Measurements from ENCODE around the gene PRKG1. TPM values are rescaled to one million over a fixed set of nuclear protein-coding genes. Genes with fewer than 3 reads are reported as not detected.

Gene PRKG1
- total RNA-seq, 1 experiment from 2014 or later = 0.09 TPM

GRCh38 chr10:51602326-51602725 lies 528.0 kb downstream of the PRKG1 start:
- H3K4me3 ChIP-seq (ENCODE audit: low read depth, low read length) = no peak overlapping the region
- intact Hi-C loops (cut with micrococcal nuclease; ENCODE audit: unreplicated experiment) = no loop called here
- H3K27me3 Mint-ChIP-seq (ENCODE audit: insufficient read depth, unreplicated experiment) = peaks cover 6% of the 10 kb centered on the region
- no peaks in the 10 kb centered on the region for H3K36me3 ChIP-seq (ENCODE audit: control insufficient read depth, insufficient read depth, low read length)
- H3K4me1 ChIP-seq = no peaks in the 10 kb centered on the region
- H3K9me3 Mint-ChIP-seq (ENCODE audit: unreplicated experiment) = no peaks in the 10 kb centered on the region
- no peak for TF ChIP-seq CTCF (IDR thresholded peaks at IDR 0.05; ENCODE audit: insufficient read depth in 1 of 2, low read depth in 1 of 2, low read length in 1 of 2, severe bottlenecking in 1 of 2, unreplicated experiment in 1 of 2)
- no peak overlapping the region for H3K27ac Mint-ChIP-seq (ENCODE audit: unreplicated experiment)
- H3K27me3 ChIP-seq (replicated peaks; ENCODE audit: control insufficient read depth, insufficient read depth, low read length) = no peaks in the 10 kb centered on the region
- CTCF ChIA-PET = interaction anchor here (0.6 kb wide), 1 partner anchor 23 kb away, joined by 3 read pairs; no protein-coding TSS in a partner anchor
- no peak overlapping the region for H3K4me3 Mint-ChIP-seq (ENCODE audit: unreplicated experiment)
- POLR2A ChIA-PET = no interaction called here
- no peaks in the 10 kb centered on the region for H3K9me3 ChIP-seq
- no peak for DNase-seq
- H3K4me1 Mint-ChIP-seq (ENCODE audit: low read depth, unreplicated experiment) = no peaks in the 10 kb centered on the region
- no TSS peak for BruUV-seq (replicated peaks)
- H3K36me3 Mint-ChIP-seq (ENCODE audit: insufficient read depth, unreplicated experiment) = no peaks in the 10 kb centered on the region

GRCh38 chr10:51604579-51604978 lies 530.3 kb downstream of the PRKG1 start:
- Mint-ChIP-seq H3K4me1 (ENCODE audit: low read depth, unreplicated experiment) (no peaks in the 10 kb centered on the region), H3K27me3 (ENCODE audit: insufficient read depth, unreplicated experiment) (peaks cover 3% of the 10 kb centered on the region), H3K36me3 (ENCODE audit: insufficient read depth, unreplicated experiment) (no peaks in the 10 kb centered on the region), H3K27ac (ENCODE audit: unreplicated experiment) (no peak overlapping the region), H3K4me3 (ENCODE audit: unreplicated experiment) (no peak overlapping the region), H3K9me3 (ENCODE audit: unreplicated experiment) (no peaks in the 10 kb centered on the region)
- ChIA-PET CTCF (no interaction called here), POLR2A (no interaction called here)
- no peaks in the 10 kb centered on the region for H3K4me1 ChIP-seq
- no peaks in the 10 kb centered on the region for H3K36me3 ChIP-seq (ENCODE audit: control insufficient read depth, insufficient read depth, low read length)
- no TSS peak for BruUV-seq (replicated peaks)
- intact Hi-C loops (cut with micrococcal nuclease; ENCODE audit: unreplicated experiment) = no loop called here
- H3K4me3 ChIP-seq (ENCODE audit: low read depth, low read length) = no peak overlapping the region
- no peak for DNase-seq
- TF ChIP-seq CTCF (IDR thresholded peaks at IDR 0.05; ENCODE audit: insufficient read depth in 1 of 2, low read depth in 1 of 2, low read length in 1 of 2, severe bottlenecking in 1 of 2, unreplicated experiment in 1 of 2) = no peak
- H3K9me3 ChIP-seq = no peaks in the 10 kb centered on the region
- H3K27me3 ChIP-seq (replicated peaks; ENCODE audit: control insufficient read depth, insufficient read depth, low read length) = no peaks in the 10 kb centered on the region

GRCh38 chr10:51606825-51607462 lies 532.7 kb downstream of the PRKG1 start:
- H3K9me3 ChIP-seq = no peaks in the 10 kb centered on the region
- no peak for DNase-seq
- BruUV-seq (replicated peaks) = no TSS peak
- H3K4me3 ChIP-seq (ENCODE audit: low read depth, low read length) = no peak overlapping the region
- no peaks in the 10 kb centered on the region for H3K27me3 ChIP-seq (replicated peaks; ENCODE audit: control insufficient read depth, insufficient read depth, low read length)
- Mint-ChIP-seq H3K27me3 (ENCODE audit: insufficient read depth, unreplicated experiment) (peaks cover 3% of the 10 kb centered on the region), H3K4me1 (ENCODE audit: low read depth, unreplicated experiment) (no peaks in the 10 kb centered on the region), H3K36me3 (ENCODE audit: insufficient read depth, unreplicated experiment) (no peaks in the 10 kb centered on the region), H3K4me3 (ENCODE audit: unreplicated experiment) (no peak overlapping the region), H3K27ac (ENCODE audit: unreplicated experiment) (no peak overlapping the region), H3K9me3 (ENCODE audit: unreplicated experiment) (no peaks in the 10 kb centered on the region)
- H3K36me3 ChIP-seq (ENCODE audit: control insufficient read depth, insufficient read depth, low read length) = no peaks in the 10 kb centered on the region
- H3K4me1 ChIP-seq = no peaks in the 10 kb centered on the region
- no peak for TF ChIP-seq CTCF (IDR thresholded peaks at IDR 0.05; ENCODE audit: insufficient read depth in 1 of 2, low read depth in 1 of 2, low read length in 1 of 2, severe bottlenecking in 1 of 2, unreplicated experiment in 1 of 2)
- CTCF ChIA-PET = no interaction called here
- POLR2A ChIA-PET = no interaction called here
- intact Hi-C loops (cut with micrococcal nuclease; ENCODE audit: unreplicated experiment) = no loop called here

Data from Caco-2 (cell line).